Mucosa of rectum (tissue), 2 donors: ENCODE results near the gene GNGT1.

ENCODE experiments used
- H3K27ac ChIP-seq, 2 donors: one replicate each; pipeline ENCODE4 v1.7.0; 2013; ENCODE audit warnings: inconsistent platforms in 2 of 2, low read depth in 2 of 2, low read length in 2 of 2
- H3K27me3 ChIP-seq, 2 donors: one replicate each; pipeline ENCODE4 v1.7.0; 2013; ENCODE audit warnings: low read length in 2 of 2; ENCODE audit not compliant: control insufficient read depth in 2 of 2, insufficient read depth in 2 of 2
- H3K36me3 ChIP-seq, 2 donors: one replicate each; pipeline ENCODE4 v1.7.0; 2013; ENCODE audit warnings: low read length in 2 of 2; ENCODE audit not compliant: control insufficient read depth in 2 of 2, insufficient read depth in 2 of 2
- H3K4me1 ChIP-seq, 2 donors: one replicate each; pipeline ENCODE4 v1.7.0; 2013; ENCODE audit warnings: low read length in 2 of 2, mild to moderate bottlenecking in 1 of 2; ENCODE audit not compliant: control insufficient read depth in 2 of 2, insufficient read depth in 2 of 2
- H3K4me3 ChIP-seq, 2 donors: one replicate each; pipeline ENCODE4 v1.7.0; 2013; ENCODE audit warnings: low read length in 2 of 2
- H3K9ac ChIP-seq, 2 donors: one replicate each; pipeline ENCODE4 v1.7.0; 2013; ENCODE audit warnings: low read length in 2 of 2, low read depth in 1 of 2, mild to moderate bottlenecking in 1 of 2
- H3K9me3 ChIP-seq, 2 donors: one replicate each; pipeline ENCODE4 v1.7.0; 2013; ENCODE audit warnings: low read length in 2 of 2; ENCODE audit not compliant: control insufficient read depth in 2 of 2
- donor health status: healthy.
- donor health status: Normal muscosa, but diverticular disease.

GNGT1 gene

GRCh38 chr7:93883078-93883916 is 23.1 kb upstream of the GNGT1 start:
- Histone ChIP-seq H3K9me3 (no peaks in the 10 kb centered on the region), H3K4me3 (no peak overlapping the region), H3K36me3 (no peaks in the 10 kb centered on the region), H3K4me1 (no peaks in the 10 kb centered on the region), H3K27ac (no peak overlapping the region), H3K9ac (no peak overlapping the region), H3K27me3 (no peaks in the 10 kb centered on the region)

GRCh38 chr7:93883917-93884345 is 22.4 kb upstream of the GNGT1 start:
- H3K27ac ChIP-seq, result no peak overlapping the region
- H3K4me3 ChIP-seq, result no peak overlapping the region
- no peaks in the 10 kb centered on the region for H3K36me3 ChIP-seq
- H3K27me3 ChIP-seq, result no peaks in the 10 kb centered on the region
- no peaks in the 10 kb centered on the region for H3K9me3 ChIP-seq
- no peaks in the 10 kb centered on the region for H3K4me1 ChIP-seq
- no peak overlapping the region for H3K9ac ChIP-seq

GRCh38 chr7:93884541-93884940 is 21.8 kb upstream of the GNGT1 start:
- no peak overlapping the region for H3K4me3 ChIP-seq

GRCh38 chr7:93889261-93889660 is 17.1 kb upstream of the GNGT1 start:
- Histone ChIP-seq H3K36me3 (no peaks in the 10 kb centered on the region), H3K9ac (no peak overlapping the region), H3K4me3 (no peak overlapping the region), H3K27me3 (peaks cover 0 to 3% of the 10 kb centered on the region in 2 donors), H3K9me3 (no peaks in the 10 kb centered on the region), H3K27ac (no peak overlapping the region), H3K4me1 (no peaks in the 10 kb centered on the region)

More at GRCh38 chr7:93884541-93884940, 21.8 kb upstream of the GNGT1 start:
- Histone ChIP-seq H3K27me3 (no peaks in the 10 kb centered on the region), H3K4me1 (no peaks in the 10 kb centered on the region), H3K27ac (no peak overlapping the region), H3K36me3 (no peaks in the 10 kb centered on the region), H3K9me3 (no peaks in the 10 kb centered on the region), H3K9ac (no peak overlapping the region)

- Histone ChIP-seq H3K27me3 (peaks cover 0 to 3% of the 10 kb centered on the region in 2 donors), H3K9ac (no peak overlapping the region), H3K27ac (no peak overlapping the region), H3K4me3 (peak overlapping the region; percentile 57 to 66), H3K4me1 (no peaks in the 10 kb centered on the region), H3K9me3 (no peaks in the 10 kb centered on the region), H3K36me3 (no peaks in the 10 kb centered on the region)
Measured at GRCh38 chr7:93890041-93890463, 16.3 kb upstream of the GNGT1 start.

GRCh38 chr7:93890464-93891068 is 15.8 kb upstream of the GNGT1 start, which contains the start of gene TFPI2:
TFPI2 (minus strand) TSS chr7:93890753; CDS start chr7:93890678, 75 bp downstream.
- H3K9ac ChIP-seq, result no peak within 1 kb of the TSS
- H3K36me3 ChIP-seq, result no peaks in the 10 kb centered on the region
- H3K4me1 ChIP-seq, result no peaks in the 10 kb centered on the region
- H3K4me3 ChIP-seq, result peak within 1 kb of the TSS; percentile 57 to 66
- peaks cover 0 to 3% of the 10 kb centered on the region in 2 donors for H3K27me3 ChIP-seq
- H3K9me3 ChIP-seq, result no peaks in the 10 kb centered on the region
- H3K27ac ChIP-seq, result no peak within 1 kb of the TSS

- Histone ChIP-seq H3K4me3 (no peak overlapping the region), H3K9ac (no peak overlapping the region), H3K36me3 (no peaks in the 10 kb centered on the region), H3K9me3 (no peaks in the 10 kb centered on the region), H3K27ac (no peak overlapping the region), H3K4me1 (no peaks in the 10 kb centered on the region), H3K27me3 (peaks cover 0 to 3% of the 10 kb centered on the region in 2 donors)
Measured at GRCh38 chr7:93894426-93894825, 11.9 kb upstream of the GNGT1 start.

- Histone ChIP-seq H3K27me3 (no peaks in the 10 kb centered on the region), H3K4me3 (no peak overlapping the region), H3K27ac (no peak overlapping the region), H3K4me1 (no peaks in the 10 kb centered on the region), H3K36me3 (no peaks in the 10 kb centered on the region), H3K9me3 (no peaks in the 10 kb centered on the region), H3K9ac (no peak overlapping the region)
Measured at GRCh38 chr7:93894966-93895640, 11.3 kb upstream of the GNGT1 start.

- Histone ChIP-seq H3K4me3 (no peak overlapping the region), H3K27me3 (no peaks in the 10 kb centered on the region), H3K36me3 (no peaks in the 10 kb centered on the region), H3K4me1 (no peaks in the 10 kb centered on the region), H3K9me3 (no peaks in the 10 kb centered on the region), H3K9ac (no peak overlapping the region), H3K27ac (no peak overlapping the region)
Measured at GRCh38 chr7:93895859-93896600, 10.3 kb upstream of the GNGT1 start.
